ENCODE measurements around the gene RARA.

The RARA gene

DNA sequence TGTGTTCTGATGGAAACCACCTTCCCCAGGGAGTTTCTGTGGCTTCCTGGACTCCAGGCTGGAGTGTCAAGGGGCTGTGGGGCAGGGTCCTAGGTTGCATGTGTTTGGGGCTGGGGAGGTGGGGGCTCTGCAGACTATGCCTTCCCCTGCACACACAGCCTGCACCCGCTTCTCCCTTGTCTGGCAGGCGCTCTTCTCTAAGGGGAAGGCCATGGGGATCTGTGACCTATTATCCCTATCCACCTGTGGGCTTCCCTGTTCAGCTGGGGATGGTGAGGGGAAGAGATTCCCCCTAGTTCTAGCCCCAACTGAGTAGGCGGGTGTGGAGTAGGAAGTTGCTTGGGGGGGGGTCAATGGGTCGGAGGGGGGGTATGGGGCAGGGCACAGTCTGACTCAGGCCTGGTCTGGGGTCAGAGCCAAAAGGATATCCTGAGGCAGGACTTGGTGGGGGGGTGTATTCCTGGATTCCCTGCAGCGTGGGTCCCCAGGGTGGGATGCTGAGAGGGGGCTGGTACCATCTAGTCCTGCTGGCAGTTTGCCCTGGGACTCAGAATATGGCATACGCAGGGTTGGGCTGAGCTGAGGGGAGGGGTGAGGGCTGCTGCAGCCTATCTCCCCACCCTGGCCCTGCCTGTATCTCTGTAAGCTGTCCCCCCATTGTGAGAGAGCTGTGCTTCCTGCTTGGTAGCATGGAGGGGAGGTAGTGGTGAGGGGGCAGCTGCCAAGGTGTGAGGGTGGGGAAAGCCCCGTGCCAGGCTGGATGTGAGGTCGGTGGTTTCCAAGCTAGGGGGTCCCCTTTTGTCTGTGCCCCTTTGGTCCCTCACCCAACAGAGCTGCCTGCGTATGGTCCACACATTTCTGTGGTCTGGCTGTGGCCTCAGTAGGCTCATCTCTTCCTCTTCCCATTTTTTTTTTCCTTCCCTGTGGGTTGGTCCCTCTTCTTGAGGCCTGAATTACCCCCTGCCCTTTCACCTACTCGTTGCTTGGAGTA lies 14.7 kb downstream of the RARA start:
- H3K36me3 ChIP-seq (ENCODE audit: control insufficient read depth, insufficient read depth, low read length) = no peaks in the 10 kb centered on the region
- H3K4me1 ChIP-seq (ENCODE audit: control insufficient read depth, insufficient read depth, low read length) = peaks cover 25% of the 10 kb centered on the region
- no peak overlapping the region for H3K4me3 ChIP-seq (ENCODE audit: low read depth, low read length)
- H3K9ac ChIP-seq (ENCODE audit: low read depth, low read length) = no peak overlapping the region
- H3K9me3 ChIP-seq (ENCODE audit: control insufficient read depth, insufficient read depth, low read length) = no peaks in the 10 kb centered on the region
- peaks cover 6% of the 10 kb centered on the region for H3K27me3 ChIP-seq (ENCODE audit: control insufficient read depth, insufficient read depth, low read length)
- H3K27ac ChIP-seq (ENCODE audit: low read depth, low read length) = no peak overlapping the region

GRCh38 chr17:40325156-40326013 lies 16.4 kb downstream of the RARA start:
- Histone ChIP-seq H3K27ac (ENCODE audit: low read depth, low read length) (no peak overlapping the region), H3K4me3 (ENCODE audit: low read depth, low read length) (no peak overlapping the region)

DNA sequence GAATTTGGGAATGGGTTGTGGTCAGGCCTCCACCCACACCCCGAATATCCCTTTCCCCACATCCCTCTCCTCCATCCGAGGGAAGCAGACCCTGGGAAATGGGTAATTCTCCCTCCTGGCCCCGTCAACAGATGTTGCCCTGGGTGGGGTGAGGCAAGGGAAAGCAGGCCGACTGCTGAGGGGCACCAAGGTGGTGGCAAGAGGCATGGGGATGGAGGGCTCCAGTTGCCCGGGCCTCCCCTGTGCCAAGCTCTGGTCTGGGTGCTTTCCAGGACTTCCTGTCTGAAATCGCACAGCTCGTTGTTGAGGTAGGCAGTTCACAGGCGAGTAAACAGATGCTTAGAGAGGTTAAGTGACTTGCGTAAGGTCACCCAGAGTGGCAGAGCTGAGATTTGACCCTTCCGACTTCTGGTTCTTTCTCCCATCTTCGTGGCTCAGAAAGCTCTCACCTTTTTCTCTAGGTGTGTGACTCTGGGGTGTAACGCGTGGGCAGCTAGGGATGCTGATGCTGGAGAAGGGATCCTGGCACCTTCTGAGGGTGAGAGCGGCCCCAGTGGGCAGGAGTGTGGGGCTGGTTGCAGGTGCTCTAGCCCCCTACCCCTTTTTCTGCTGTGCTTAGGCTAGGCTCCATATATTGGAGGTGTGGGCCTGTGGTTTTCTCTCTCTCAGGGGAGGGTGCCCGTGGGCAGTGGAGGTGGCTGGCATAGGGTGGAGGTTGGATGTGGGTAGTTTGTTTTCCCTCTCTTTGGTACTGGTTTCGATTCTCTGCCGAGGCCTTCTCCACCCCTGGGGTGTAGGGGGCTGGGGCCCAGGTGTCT lies 17.2 kb downstream of the RARA start:
- Histone ChIP-seq H3K27me3 (ENCODE audit: control insufficient read depth, insufficient read depth, low read length) (no peaks in the 10 kb centered on the region), H3K27ac (ENCODE audit: low read depth, low read length) (no peak overlapping the region), H3K4me1 (ENCODE audit: control insufficient read depth, insufficient read depth, low read length) (peaks cover 19% of the 10 kb centered on the region), H3K9ac (ENCODE audit: low read depth, low read length) (no peak overlapping the region), H3K36me3 (ENCODE audit: control insufficient read depth, insufficient read depth, low read length) (peaks cover 3% of the 10 kb centered on the region; the same call in 1 of the 2 replicates), H3K9me3 (ENCODE audit: control insufficient read depth, insufficient read depth, low read length) (no peaks in the 10 kb centered on the region), H3K4me3 (ENCODE audit: low read depth, low read length) (no peak overlapping the region)

More at GRCh38 chr17:40325156-40326013, 16.4 kb downstream of the RARA start:
- Histone ChIP-seq H3K4me1 (ENCODE audit: control insufficient read depth, insufficient read depth, low read length) (peaks cover 23% of the 10 kb centered on the region), H3K9ac (ENCODE audit: low read depth, low read length) (no peak overlapping the region), H3K27me3 (ENCODE audit: control insufficient read depth, insufficient read depth, low read length) (no peaks in the 10 kb centered on the region), H3K36me3 (ENCODE audit: control insufficient read depth, insufficient read depth, low read length) (no peaks in the 10 kb centered on the region), H3K9me3 (ENCODE audit: control insufficient read depth, insufficient read depth, low read length) (no peaks in the 10 kb centered on the region)

DNA sequence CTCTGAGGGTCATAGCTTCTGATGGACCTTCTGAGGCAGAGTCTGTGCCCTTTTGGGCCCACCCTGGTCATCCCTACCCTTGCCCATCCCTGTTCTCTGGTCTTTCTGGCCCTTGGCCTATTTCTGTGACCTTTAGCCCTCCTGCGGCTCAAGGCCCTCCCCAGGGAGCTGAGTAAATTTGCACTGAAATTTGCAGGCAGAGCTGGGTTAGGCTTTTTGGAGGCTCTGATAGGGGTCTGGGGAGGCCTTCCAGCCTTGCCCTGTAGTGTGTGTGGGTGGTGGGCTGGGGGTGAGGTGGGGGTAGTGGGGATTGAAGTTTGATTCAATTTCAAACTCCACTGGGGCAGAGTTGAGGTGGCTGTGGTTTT lies 17.8 kb downstream of the RARA start:
- H3K9ac ChIP-seq (ENCODE audit: low read depth, low read length) = no peak overlapping the region
- H3K27ac ChIP-seq (ENCODE audit: low read depth, low read length) = no peak overlapping the region
- H3K36me3 ChIP-seq (ENCODE audit: control insufficient read depth, insufficient read depth, low read length) = peaks cover 7% of the 10 kb centered on the region; the same call in 1 of the 2 replicates

GRCh38 chr17:40327244-40327729 lies 18.3 kb downstream of the RARA start:
- no peak overlapping the region for H3K9ac ChIP-seq (ENCODE audit: low read depth, low read length)
- H3K27me3 ChIP-seq (ENCODE audit: control insufficient read depth, insufficient read depth, low read length) = no peaks in the 10 kb centered on the region
- no peak overlapping the region for H3K27ac ChIP-seq (ENCODE audit: low read depth, low read length)
- H3K4me3 ChIP-seq (ENCODE audit: low read depth, low read length) = no peak overlapping the region
- peaks cover 13% of the 10 kb centered on the region for H3K4me1 ChIP-seq (ENCODE audit: control insufficient read depth, insufficient read depth, low read length)
- no peaks in the 10 kb centered on the region for H3K9me3 ChIP-seq (ENCODE audit: control insufficient read depth, insufficient read depth, low read length)
- peaks cover 7% of the 10 kb centered on the region; the same call in 1 of the 2 replicates for H3K36me3 ChIP-seq (ENCODE audit: control insufficient read depth, insufficient read depth, low read length)

More for the DNA sequence above, 17.8 kb downstream of the RARA start:
- Histone ChIP-seq H3K27me3 (ENCODE audit: control insufficient read depth, insufficient read depth, low read length) (no peaks in the 10 kb centered on the region), H3K4me3 (ENCODE audit: low read depth, low read length) (no peak overlapping the region), H3K4me1 (ENCODE audit: control insufficient read depth, insufficient read depth, low read length) (peaks cover 14% of the 10 kb centered on the region), H3K9me3 (ENCODE audit: control insufficient read depth, insufficient read depth, low read length) (no peaks in the 10 kb centered on the region)

GRCh38 chr17:40327735-40328385 lies 18.9 kb downstream of the RARA start:
- H3K4me3 ChIP-seq (ENCODE audit: low read depth, low read length) = no peak overlapping the region
- H3K27ac ChIP-seq (ENCODE audit: low read depth, low read length) = no peak overlapping the region
- H3K9ac ChIP-seq (ENCODE audit: low read depth, low read length) = no peak overlapping the region
- no peaks in the 10 kb centered on the region for H3K27me3 ChIP-seq (ENCODE audit: control insufficient read depth, insufficient read depth, low read length)
- H3K4me1 ChIP-seq (ENCODE audit: control insufficient read depth, insufficient read depth, low read length) = peaks cover 7% of the 10 kb centered on the region
- H3K9me3 ChIP-seq (ENCODE audit: control insufficient read depth, insufficient read depth, low read length) = no peaks in the 10 kb centered on the region
- H3K36me3 ChIP-seq (ENCODE audit: control insufficient read depth, insufficient read depth, low read length) = peaks cover 7% of the 10 kb centered on the region; the same call in 1 of the 2 replicates

GRCh38 chr17:40328386-40328766 lies 19.4 kb downstream of the RARA start:
- Histone ChIP-seq H3K9me3 (ENCODE audit: control insufficient read depth, insufficient read depth, low read length) (no peaks in the 10 kb centered on the region), H3K36me3 (ENCODE audit: control insufficient read depth, insufficient read depth, low read length) (peaks cover 7% of the 10 kb centered on the region; the same call in 1 of the 2 replicates), H3K27me3 (ENCODE audit: control insufficient read depth, insufficient read depth, low read length) (no peaks in the 10 kb centered on the region), H3K4me1 (ENCODE audit: control insufficient read depth, insufficient read depth, low read length) (peaks cover 3% of the 10 kb centered on the region; the same call in 1 of the 2 replicates), H3K4me3 (ENCODE audit: low read depth, low read length) (no peak overlapping the region), H3K9ac (ENCODE audit: low read depth, low read length) (no peak overlapping the region), H3K27ac (ENCODE audit: low read depth, low read length) (no peak overlapping the region)

- peaks cover 14% of the 10 kb centered on the region for H3K27me3 ChIP-seq (ENCODE audit: control insufficient read depth, insufficient read depth, low read length)
- H3K9me3 ChIP-seq (ENCODE audit: control insufficient read depth, insufficient read depth, low read length) = no peaks in the 10 kb centered on the region
- peaks cover 7% of the 10 kb centered on the region; the same call in 1 of the 2 replicates for H3K4me1 ChIP-seq (ENCODE audit: control insufficient read depth, insufficient read depth, low read length)
- H3K27ac ChIP-seq (ENCODE audit: low read depth, low read length) = no peak overlapping the region
- H3K4me3 ChIP-seq (ENCODE audit: low read depth, low read length) = no peak overlapping the region
- H3K9ac ChIP-seq (ENCODE audit: low read depth, low read length) = no peak overlapping the region
- H3K36me3 ChIP-seq (ENCODE audit: control insufficient read depth, insufficient read depth, low read length) = peaks cover 7% of the 10 kb centered on the region; the same call in 1 of the 2 replicates
Observed at GRCh38 chr17:40329839-40330794, 21.1 kb downstream of the RARA start.

- no peak overlapping the region for H3K9ac ChIP-seq (ENCODE audit: low read depth, low read length)
- H3K36me3 ChIP-seq (ENCODE audit: control insufficient read depth, insufficient read depth, low read length) = peaks cover 7% of the 10 kb centered on the region; the same call in 1 of the 2 replicates
- H3K4me1 ChIP-seq (ENCODE audit: control insufficient read depth, insufficient read depth, low read length) = peaks cover 7% of the 10 kb centered on the region; the same call in 1 of the 2 replicates
- no peaks in the 10 kb centered on the region for H3K9me3 ChIP-seq (ENCODE audit: control insufficient read depth, insufficient read depth, low read length)
- H3K27ac ChIP-seq (ENCODE audit: low read depth, low read length) = no peak overlapping the region
- no peak overlapping the region for H3K4me3 ChIP-seq (ENCODE audit: low read depth, low read length)
- H3K27me3 ChIP-seq (ENCODE audit: control insufficient read depth, insufficient read depth, low read length) = peaks cover 19% of the 10 kb centered on the region
Observed at GRCh38 chr17:40330850-40331470, 22.0 kb downstream of the RARA start.

Measured in HUES48 (cell line).